ENCODE measurements around the gene PIANP. TPM values are rescaled to one million over a fixed set of nuclear protein-coding genes. Genes with fewer than 3 reads are reported as not detected.

The PIANP gene
- total RNA-seq, 4 donors from 2014 or later: 0.55 to 11.5 (median 1.5) TPM; not detected in 1

DNA sequence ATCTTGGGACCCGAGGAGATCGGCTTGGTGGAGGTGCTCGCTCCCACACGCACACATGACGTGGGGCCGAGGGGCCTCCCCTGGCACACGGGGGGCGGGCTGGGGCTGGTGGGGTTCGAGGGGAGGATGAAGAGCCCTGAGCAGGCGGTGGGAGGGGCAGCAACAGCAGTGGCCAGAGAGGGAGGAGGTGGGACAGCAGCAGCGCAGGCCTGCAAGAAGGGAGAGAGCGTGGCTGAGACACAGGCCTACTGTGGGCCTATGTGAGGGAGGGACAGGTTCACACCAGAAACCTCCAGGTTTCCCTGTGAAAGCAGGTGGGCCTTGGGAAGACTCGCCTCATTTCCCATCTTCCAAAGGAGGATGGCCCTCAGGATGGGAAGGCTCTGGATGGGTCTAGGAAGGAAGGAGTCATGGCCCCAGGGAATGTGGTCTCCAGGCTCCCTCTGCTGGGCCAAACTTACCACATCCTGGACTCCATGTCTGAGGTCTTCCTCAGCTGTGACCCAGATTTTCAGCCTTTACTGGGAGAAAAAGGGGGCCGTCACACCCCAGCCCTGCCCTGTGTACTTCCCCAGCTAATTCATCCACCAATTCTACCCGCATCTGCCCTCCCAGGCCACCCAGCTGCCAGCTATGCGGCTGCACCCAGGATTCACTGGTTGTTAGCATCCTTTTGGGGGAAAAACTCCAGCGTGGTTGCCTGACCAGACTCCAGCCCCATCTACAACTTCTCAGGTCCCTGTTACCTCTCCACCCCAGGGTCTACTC lies 2.8 kb downstream of the PIANP start:
- peaks cover 0 to 5% of the 10 kb centered on the region in 2 donors for H3K27me3 ChIP-seq

GRCh38 chr12:6696690-6697583 lies 3.7 kb downstream of the PIANP start:
- H3K4me3 ChIP-seq: no peak overlapping the region
- no peaks in the 10 kb centered on the region for H3K36me3 ChIP-seq
- no peak overlapping the region for H3K27ac ChIP-seq
- intact Hi-C loops (cut with DNase I; ENCODE audit: low total_unique reads): no loop called here
- H3K27me3 ChIP-seq: peaks cover 0 to 5% of the 10 kb centered on the region in 2 donors
- no peak for DNase-seq
- H3K4me1 ChIP-seq: no peaks in the 10 kb centered on the region
- H3K9me3 ChIP-seq: no peaks in the 10 kb centered on the region
- TF ChIP-seq, protein P1, sequence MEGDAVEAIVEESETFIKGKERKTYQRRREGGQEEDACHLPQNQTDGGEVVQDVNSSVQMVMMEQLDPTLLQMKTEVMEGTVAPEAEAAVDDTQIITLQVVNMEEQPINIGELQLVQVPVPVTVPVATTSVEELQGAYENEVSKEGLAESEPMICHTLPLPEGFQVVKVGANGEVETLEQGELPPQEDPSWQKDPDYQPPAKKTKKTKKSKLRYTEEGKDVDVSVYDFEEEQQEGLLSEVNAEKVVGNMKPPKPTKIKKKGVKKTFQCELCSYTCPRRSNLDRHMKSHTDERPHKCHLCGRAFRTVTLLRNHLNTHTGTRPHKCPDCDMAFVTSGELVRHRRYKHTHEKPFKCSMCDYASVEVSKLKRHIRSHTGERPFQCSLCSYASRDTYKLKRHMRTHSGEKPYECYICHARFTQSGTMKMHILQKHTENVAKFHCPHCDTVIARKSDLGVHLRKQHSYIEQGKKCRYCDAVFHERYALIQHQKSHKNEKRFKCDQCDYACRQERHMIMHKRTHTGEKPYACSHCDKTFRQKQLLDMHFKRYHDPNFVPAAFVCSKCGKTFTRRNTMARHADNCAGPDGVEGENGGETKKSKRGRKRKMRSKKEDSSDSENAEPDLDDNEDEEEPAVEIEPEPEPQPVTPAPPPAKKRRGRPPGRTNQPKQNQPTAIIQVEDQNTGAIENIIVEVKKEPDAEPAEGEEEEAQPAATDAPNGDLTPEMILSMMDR (IDR thresholded peaks at IDR 0.05): no peak
- no peak for TF ChIP-seq POLR2A (IDR thresholded peaks at IDR 0.05)

More for the DNA sequence above, 2.8 kb downstream of the PIANP start:
- H3K9me3 ChIP-seq: no peaks in the 10 kb centered on the region
- no peak overlapping the region for H3K4me3 ChIP-seq
- H3K36me3 ChIP-seq: no peaks in the 10 kb centered on the region
- no peak for DNase-seq
- TF ChIP-seq, protein P1 (IDR thresholded peaks at IDR 0.05): no peak
- no peak for TF ChIP-seq POLR2A (IDR thresholded peaks at IDR 0.05)
- H3K4me1 ChIP-seq: no peaks in the 10 kb centered on the region
- no peak overlapping the region for H3K27ac ChIP-seq
- intact Hi-C loops (cut with DNase I; ENCODE audit: low total_unique reads): no loop called here

DNA sequence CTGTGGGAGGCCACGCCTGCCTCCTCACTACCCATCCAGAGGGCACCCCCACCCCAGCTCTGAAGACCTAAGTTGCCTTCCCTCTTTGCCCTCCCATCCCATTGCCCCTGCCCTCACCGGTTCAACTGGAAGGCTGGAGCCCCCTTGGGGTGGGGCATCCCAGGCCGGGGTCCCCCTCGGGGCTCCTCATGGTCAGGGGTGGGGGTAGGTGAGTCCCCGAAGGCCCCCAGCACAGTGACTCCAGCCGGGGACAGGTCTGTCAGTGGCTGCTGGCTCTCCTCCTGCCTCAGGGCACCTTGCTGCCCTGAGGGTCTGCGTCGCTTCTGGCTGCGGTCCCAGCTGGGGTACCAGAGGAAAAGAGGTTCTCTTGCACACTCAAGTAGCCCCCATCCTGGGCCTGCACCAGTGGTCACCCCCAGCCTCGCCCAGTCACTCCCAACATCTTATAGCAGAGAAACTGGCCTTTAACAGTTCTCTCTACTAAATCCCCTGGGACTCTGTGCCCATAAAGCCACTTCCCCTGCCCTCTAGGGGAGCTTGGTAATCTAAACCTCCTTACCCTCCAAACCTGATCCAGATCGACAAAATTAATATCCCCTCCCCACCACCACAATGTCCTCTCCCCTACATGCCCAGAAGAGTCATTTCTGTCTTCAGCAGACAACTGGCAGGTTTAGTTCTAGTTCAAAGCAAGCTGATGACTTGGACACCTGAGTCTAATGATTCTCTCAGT lies 5.1 kb downstream of the PIANP start:
- no peaks in the 10 kb centered on the region for H3K9me3 ChIP-seq
- TF ChIP-seq POLR2A (IDR thresholded peaks at IDR 0.05): no peak
- TF ChIP-seq, protein P1 (IDR thresholded peaks at IDR 0.05): no peak
- H3K27me3 ChIP-seq: no peaks in the 10 kb centered on the region
- H3K27ac ChIP-seq: no peak overlapping the region
- no peaks in the 10 kb centered on the region for H3K4me1 ChIP-seq
- H3K4me3 ChIP-seq: no peak overlapping the region
- intact Hi-C loops (cut with DNase I; ENCODE audit: low total_unique reads): no loop called here
- no peak for DNase-seq
- no peaks in the 10 kb centered on the region for H3K36me3 ChIP-seq

DNA sequence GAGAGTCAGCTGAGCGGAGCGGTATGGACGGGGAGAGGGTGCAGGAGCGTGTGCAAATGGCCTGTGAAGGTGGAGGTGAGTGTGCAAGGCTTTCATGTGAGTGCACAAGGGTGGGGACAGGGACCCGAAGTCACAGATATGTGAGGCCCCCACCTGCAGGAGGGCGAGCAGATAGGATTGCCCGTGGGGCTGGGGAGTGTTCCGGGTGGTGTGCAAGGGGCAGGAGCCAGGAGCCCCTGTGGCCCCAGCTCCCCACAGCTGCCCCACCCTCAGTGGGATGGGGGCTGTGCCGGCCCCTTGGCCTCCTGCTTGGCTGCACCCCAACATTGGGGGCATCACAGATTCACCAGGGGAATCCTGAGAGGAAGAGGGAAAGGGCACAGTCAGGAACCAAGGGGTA lies 5.9 kb downstream of the PIANP start:
- no peak overlapping the region for H3K27ac ChIP-seq
- intact Hi-C loops (cut with DNase I; ENCODE audit: low total_unique reads): no loop called here
- no peak overlapping the region for H3K4me3 ChIP-seq
- TF ChIP-seq, protein P1 (IDR thresholded peaks at IDR 0.05): no peak
- no peak for TF ChIP-seq POLR2A (IDR thresholded peaks at IDR 0.05)
- no peaks in the 10 kb centered on the region for H3K27me3 ChIP-seq
- peaks cover 0 to 4% of the 10 kb centered on the region in 2 donors for H3K4me1 ChIP-seq
- H3K9me3 ChIP-seq: no peaks in the 10 kb centered on the region
- no peaks in the 10 kb centered on the region for H3K36me3 ChIP-seq
- DNase-seq: no peak
